Mucosa of descending colon (tissue), 3 donors: ENCODE data around the gene FOXL1. TPM values are rescaled to one million over a fixed set of nuclear protein-coding genes. Genes with fewer than 3 reads are reported as not detected.

ENCODE experiments used
- ATAC-seq: fragments of 200-7000 bp; cut with Tn5 transposase; one replicate; pipeline ENCODE4 v1.9.1; 2020; ENCODE audit warnings: mild to moderate bottlenecking, moderate library complexity
- DNase-seq, 3 donors: peaks; one replicate each; pipeline ENCODE4 v3.0.0-alpha.2; 2020
- H3K36me3 ChIP-seq: fragments of 200-600 bp; one replicate; pipeline ENCODE4 v1.8.0; 2021; ENCODE audit warnings: low read depth, mild to moderate bottlenecking
- H3K4me1 ChIP-seq: fragments of 200-600 bp; one replicate; pipeline ENCODE4 v1.8.0; 2021; ENCODE audit warnings: low read depth, mild to moderate bottlenecking
- H3K4me3 ChIP-seq: fragments of 200-600 bp; one replicate; pipeline ENCODE4 v1.8.0; 2021; ENCODE audit warnings: mild to moderate bottlenecking
- H3K9me3 ChIP-seq: fragments of 200-600 bp; one replicate; pipeline ENCODE4 v1.8.0; 2021; ENCODE audit warnings: mild to moderate bottlenecking
- intact Hi-C, 2 donors: fragments of 100-400 bp; cut with DNase I in 1 of 2; cut with micrococcal nuclease in 1 of 2; formaldehyde crosslinking; loops; one replicate each; pipeline versions ENCODE4 v1.11.0 to v1.11.1; 2022; cut with DNase I, micrococcal nuclease
- total RNA-seq, 3 donors: library from RNA; stranded (reverse); fragmentation: NEBNext Ultra II Directional in 2 of 3; extraction: Animal tissue kit (Norgen Biotek cat#: 25700) in 2 of 3; gene quantifications; one replicate each; pipeline versions ENCODE4 v1.2.1 to v1.2.4, GENCODE V29; 2021 to 2023
- TF ChIP-seq, protein P1 (sequence below): fragments of 200-600 bp; IDR thresholded peaks from one replicate; pipeline ENCODE4 v1.8.0; 2022; ENCODE audit warnings: antibody characterized with exemption, mild to moderate bottlenecking
- donor health status: DM: no; HTN: no; CAD: no; lungs with moderate emphysema.
- donor health status: DM: no; HTN: no; CAD: no.
- donor health status: DM: no; HTN: yes; CAD: no.

The FOXL1 gene
- total RNA-seq, 3 donors from 2014 or later: 1.1 to 3.6 (median 2.4) TPM

DNA sequence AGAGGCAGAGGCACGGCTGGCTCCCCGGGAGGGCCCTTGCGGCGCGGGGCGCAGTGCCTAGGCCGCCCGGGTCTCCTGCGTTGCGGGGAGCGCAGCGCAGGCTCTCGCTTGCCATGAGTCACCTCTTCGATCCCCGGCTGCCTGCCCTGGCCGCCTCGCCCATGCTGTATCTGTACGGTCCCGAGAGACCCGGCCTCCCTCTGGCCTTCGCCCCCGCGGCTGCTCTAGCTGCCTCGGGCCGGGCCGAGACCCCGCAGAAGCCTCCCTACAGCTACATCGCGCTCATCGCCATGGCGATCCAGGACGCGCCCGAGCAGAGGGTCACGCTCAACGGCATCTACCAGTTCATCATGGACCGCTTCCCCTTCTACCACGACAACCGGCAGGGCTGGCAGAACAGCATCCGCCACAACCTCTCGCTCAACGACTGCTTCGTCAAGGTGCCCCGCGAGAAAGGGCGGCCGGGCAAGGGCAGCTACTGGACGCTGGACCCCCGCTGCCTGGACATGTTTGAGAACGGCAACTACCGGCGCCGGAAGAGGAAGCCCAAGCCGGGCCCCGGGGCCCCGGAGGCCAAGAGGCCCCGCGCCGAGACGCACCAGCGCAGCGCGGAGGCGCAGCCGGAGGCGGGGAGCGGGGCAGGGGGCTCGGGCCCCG lies 390 bp downstream of the FOXL1 start:
- no peaks in the 10 kb centered on the region for H3K36me3 ChIP-seq
- TF ChIP-seq, protein P1, sequence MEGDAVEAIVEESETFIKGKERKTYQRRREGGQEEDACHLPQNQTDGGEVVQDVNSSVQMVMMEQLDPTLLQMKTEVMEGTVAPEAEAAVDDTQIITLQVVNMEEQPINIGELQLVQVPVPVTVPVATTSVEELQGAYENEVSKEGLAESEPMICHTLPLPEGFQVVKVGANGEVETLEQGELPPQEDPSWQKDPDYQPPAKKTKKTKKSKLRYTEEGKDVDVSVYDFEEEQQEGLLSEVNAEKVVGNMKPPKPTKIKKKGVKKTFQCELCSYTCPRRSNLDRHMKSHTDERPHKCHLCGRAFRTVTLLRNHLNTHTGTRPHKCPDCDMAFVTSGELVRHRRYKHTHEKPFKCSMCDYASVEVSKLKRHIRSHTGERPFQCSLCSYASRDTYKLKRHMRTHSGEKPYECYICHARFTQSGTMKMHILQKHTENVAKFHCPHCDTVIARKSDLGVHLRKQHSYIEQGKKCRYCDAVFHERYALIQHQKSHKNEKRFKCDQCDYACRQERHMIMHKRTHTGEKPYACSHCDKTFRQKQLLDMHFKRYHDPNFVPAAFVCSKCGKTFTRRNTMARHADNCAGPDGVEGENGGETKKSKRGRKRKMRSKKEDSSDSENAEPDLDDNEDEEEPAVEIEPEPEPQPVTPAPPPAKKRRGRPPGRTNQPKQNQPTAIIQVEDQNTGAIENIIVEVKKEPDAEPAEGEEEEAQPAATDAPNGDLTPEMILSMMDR: no peak
- peaks cover 5% of the 10 kb centered on the region for H3K4me1 ChIP-seq
- ATAC-seq: peak; percentile 6
- no peak overlapping the region for H3K4me3 ChIP-seq
- H3K9me3 ChIP-seq: no peaks in the 10 kb centered on the region
- intact Hi-C loops: no loop called here
- no peak for DNase-seq

DNA sequence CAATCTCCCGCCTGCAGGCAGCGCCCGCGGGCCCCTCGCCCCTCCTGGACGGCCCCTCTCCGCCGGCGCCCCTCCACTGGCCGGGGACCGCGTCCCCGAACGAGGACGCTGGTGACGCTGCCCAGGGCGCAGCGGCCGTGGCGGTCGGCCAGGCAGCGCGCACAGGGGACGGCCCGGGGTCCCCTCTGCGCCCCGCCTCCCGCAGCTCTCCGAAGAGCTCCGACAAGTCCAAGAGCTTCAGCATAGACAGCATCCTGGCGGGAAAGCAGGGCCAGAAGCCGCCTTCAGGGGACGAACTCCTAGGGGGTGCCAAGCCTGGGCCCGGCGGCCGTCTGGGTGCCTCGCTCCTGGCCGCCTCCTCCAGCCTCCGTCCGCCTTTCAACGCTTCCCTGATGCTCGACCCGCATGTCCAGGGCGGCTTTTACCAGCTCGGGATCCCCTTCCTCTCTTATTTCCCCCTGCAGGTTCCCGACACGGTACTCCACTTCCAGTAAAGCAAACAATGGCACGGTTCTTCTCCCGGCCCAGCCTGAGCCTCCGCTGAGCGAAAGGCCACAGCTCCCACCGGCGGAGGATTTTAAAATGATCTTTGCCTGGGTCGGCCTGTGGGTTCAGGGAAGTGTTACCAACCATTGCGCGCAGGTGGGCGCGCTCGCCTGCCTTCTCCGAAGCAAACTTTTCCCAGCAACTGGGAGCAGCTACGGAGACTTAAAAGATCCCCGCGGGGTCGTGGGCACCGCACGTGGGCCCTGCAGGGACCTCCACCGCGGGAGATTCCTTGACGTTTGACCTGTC lies 1.1 kb downstream of the FOXL1 start:
- intact Hi-C loops: no loop called here
- Histone ChIP-seq H3K4me3 (no peak overlapping the region), H3K4me1 (peaks cover 5% of the 10 kb centered on the region), H3K9me3 (no peaks in the 10 kb centered on the region), H3K36me3 (no peaks in the 10 kb centered on the region)
- TF ChIP-seq, protein P1: no peak
- ATAC-seq: no peak
- no peak for DNase-seq

DNA sequence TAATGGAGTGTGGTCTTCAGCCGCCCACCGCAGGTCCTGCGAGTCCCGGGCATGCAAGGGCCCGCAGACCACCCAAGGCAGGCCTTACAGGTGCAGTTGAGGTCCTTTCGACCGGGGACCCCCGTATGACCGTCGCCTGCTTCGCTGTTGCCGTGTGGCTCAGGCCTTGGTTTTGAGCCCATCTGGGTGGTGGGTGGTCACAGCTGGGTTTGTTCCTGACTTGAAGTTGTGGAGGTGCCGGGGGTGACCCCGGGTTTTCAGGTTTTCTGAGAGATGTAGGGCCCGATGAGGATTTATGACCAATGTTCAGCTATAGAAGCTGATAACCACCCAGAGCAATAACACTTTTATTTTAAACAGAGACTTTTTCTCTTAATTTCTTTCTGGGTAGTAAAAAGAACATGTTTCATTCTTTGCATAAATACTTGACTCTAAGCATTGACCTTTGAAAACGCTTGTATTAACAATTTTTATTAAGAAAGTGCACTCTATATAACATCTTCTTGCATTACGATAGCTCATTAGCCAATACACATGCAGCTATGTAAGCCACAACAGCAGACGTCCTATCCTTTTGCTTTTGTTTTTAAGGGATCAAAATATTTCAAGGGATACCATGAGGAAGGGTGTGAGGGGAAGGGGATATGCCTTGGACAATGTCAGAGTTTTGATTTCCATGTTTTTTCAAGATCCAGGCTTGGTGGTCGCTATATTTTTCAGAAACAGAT lies 1.9 kb downstream of the FOXL1 start:
- H3K4me3 ChIP-seq: no peak overlapping the region
- intact Hi-C loops: no loop called here
- H3K36me3 ChIP-seq: no peaks in the 10 kb centered on the region
- no peak for ATAC-seq
- TF ChIP-seq, protein P1: no peak
- H3K9me3 ChIP-seq: no peaks in the 10 kb centered on the region
- H3K4me1 ChIP-seq: peaks cover 5% of the 10 kb centered on the region
- DNase-seq: no peak

DNA sequence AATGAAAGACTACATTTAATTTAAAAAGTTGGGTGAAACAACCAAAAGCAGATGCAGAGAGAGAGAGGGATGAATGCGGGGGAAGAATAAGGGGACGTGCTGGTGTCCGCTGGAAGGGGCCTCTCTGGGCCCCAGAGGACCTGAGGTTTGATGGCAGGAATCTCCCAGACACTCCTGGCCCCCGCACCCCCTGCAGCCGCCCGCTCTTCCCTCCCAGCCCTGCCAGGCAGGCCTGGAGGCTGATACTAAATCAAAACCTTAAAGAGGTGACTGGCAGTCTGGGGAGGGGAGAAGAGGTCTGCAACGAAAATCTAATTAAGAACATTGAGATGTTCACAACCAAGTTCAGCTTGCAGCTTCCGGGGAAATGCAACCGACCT lies 2.4 kb downstream of the FOXL1 start:
- no peak for DNase-seq
- intact Hi-C loops: no loop called here
- ATAC-seq: no peak
- no peaks in the 10 kb centered on the region for H3K36me3 ChIP-seq
- H3K9me3 ChIP-seq: no peaks in the 10 kb centered on the region
- no peak overlapping the region for H3K4me3 ChIP-seq
- TF ChIP-seq, protein P1: no peak
- peaks cover 5% of the 10 kb centered on the region for H3K4me1 ChIP-seq

DNA sequence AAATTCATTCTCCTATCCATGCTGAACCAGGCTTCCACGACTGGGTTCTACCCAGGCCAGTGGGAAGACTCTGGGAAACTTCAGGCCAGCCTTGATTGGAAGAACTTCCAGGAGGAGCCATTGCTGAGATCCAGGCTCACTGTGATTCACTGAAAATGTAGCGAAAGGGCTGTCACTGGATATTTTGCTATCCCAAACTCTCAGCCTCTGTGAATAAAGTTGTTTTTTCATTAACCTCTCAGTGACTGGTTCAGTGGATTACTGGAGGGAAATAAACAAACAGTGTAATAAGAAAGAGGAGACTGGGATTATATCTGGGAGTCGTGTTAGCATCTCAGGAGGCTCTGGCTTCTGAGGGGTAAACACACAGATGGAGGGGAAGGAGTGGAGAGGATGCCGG lies 3.1 kb downstream of the FOXL1 start:
- peaks cover under 1% of the 10 kb centered on the region for H3K4me1 ChIP-seq
- ATAC-seq (no peak), DNase-seq (no peak)
- TF ChIP-seq, protein P1: no peak
- H3K4me3 ChIP-seq: no peak overlapping the region
- intact Hi-C loops: no loop called here
- no peaks in the 10 kb centered on the region for H3K36me3 ChIP-seq
- H3K9me3 ChIP-seq: no peaks in the 10 kb centered on the region
